Neural cell (in vitro differentiated cells): Measurements from ENCODE around the gene GTF2F1. TPM values are rescaled to one million over a fixed set of nuclear protein-coding genes. Genes with fewer than 3 reads are reported as not detected.

Experiments used
- H2AFZ ChIP-seq: fragments of 200-600, 300-800 bp; sonication (generic), shearing (Covaris generic); 2 replicates; pipeline ENCODE4 v1.6.0; 2014; ENCODE audit warnings: low read depth, mild to moderate bottlenecking, antibody characterized with exemption, low read length, moderate library complexity
- H3F3A ChIP-seq: fragments of 200-600 bp; shearing (Covaris generic); 2 replicates; pipeline ENCODE4 v1.6.1; 2016; ENCODE audit warnings: mild to moderate bottlenecking, moderate library complexity, mixed read lengths, antibody characterized with exemption, low read length; ENCODE audit not compliant: insufficient read depth, poor library complexity, severe bottlenecking
- H3K27ac ChIP-seq: fragments of 200-600, 300-800 bp; sonication (generic), shearing (Covaris generic); 2 replicates; pipeline ENCODE4 v1.5.1; 2014; ENCODE audit warnings: mild to moderate bottlenecking, low read length, moderate library complexity
- H3K27me3 ChIP-seq: fragments of 300-800, 200-600 bp; sonication (generic), shearing (Covaris generic); 2 replicates; pipeline ENCODE4 v1.6.0; 2014; ENCODE audit warnings: mild to moderate bottlenecking, low read depth, low read length, moderate library complexity; ENCODE audit not compliant: insufficient read depth
- H3K36me3 ChIP-seq: fragments of 300-800, 200-600 bp; sonication (generic), shearing (Covaris generic); 2 replicates; pipeline ENCODE4 v1.5.1; 2014; ENCODE audit warnings: mild to moderate bottlenecking, antibody characterized with exemption, low read length, moderate library complexity; ENCODE audit not compliant: insufficient read depth
- H3K4me2 ChIP-seq: fragments of 300-800, 200-600 bp; sonication (generic), shearing (Covaris generic); 2 replicates; pipeline ENCODE4 v1.6.0; 2014; ENCODE audit warnings: mild to moderate bottlenecking, low read length
- H3K4me3 ChIP-seq: fragments of 300-800, 200-600 bp; sonication (generic), shearing (Covaris generic); 2 replicates; pipeline ENCODE4 v1.5.1; 2014; ENCODE audit warnings: mild to moderate bottlenecking, low read length, moderate library complexity
- H3K79me2 ChIP-seq: fragments of 200-600 bp; shearing (Covaris generic); replicated peaks from 2 replicates; pipeline ENCODE4 v1.6.0; 2014; ENCODE audit warnings: mild to moderate bottlenecking, low read length, moderate library complexity; ENCODE audit not compliant: insufficient read depth
- H3K9ac ChIP-seq: fragments of 300-800, 200-600 bp; sonication (generic), shearing (Covaris generic); 2 replicates; pipeline ENCODE4 v1.6.1; 2016; ENCODE audit warnings: mild to moderate bottlenecking, low read length, mixed read lengths
- H3K9me2 ChIP-seq: fragments of 200-600 bp; shearing (Covaris generic); 2 replicates; pipeline ENCODE4 v1.6.1; 2016; ENCODE audit warnings: mild to moderate bottlenecking, low read length, mixed read lengths; ENCODE audit not compliant: insufficient read depth
- H3K9me3 ChIP-seq: fragments of 200-600, 300-800 bp; sonication (generic), shearing (Covaris generic); 2 replicates; pipeline ENCODE4 v1.6.1; 2016; ENCODE audit warnings: mild to moderate bottlenecking, mixed run types, low read length, moderate library complexity, mixed read lengths
- H4K20me1 ChIP-seq: fragments of 200-600 bp; shearing (Covaris generic); 2 replicates; pipeline ENCODE4 v1.6.1; 2016; ENCODE audit warnings: mild to moderate bottlenecking, mixed run types; ENCODE audit not compliant: insufficient read depth
- CTCF ChIP-seq: fragments of 450-650 bp; IDR thresholded peaks from 2 replicates; pipeline ENCODE4 v1.5.1; 2014; ENCODE audit warnings: antibody characterized with exemption, mild to moderate bottlenecking, moderate library complexity; ENCODE audit not compliant: poor library complexity, severe bottlenecking
- EP300 ChIP-seq: fragments of 450-650 bp; conservative IDR thresholded peaks from 2 replicates; pipeline ENCODE4 v1.6.1; 2014; ENCODE audit warnings: antibody characterized with exemption, mild to moderate bottlenecking, moderate library complexity; ENCODE audit not compliant: poor library complexity, severe bottlenecking
- EZH2 ChIP-seq: fragments of 200-600, 300-800 bp; shearing (Covaris generic), sonication (generic); IDR thresholded peaks from 2 replicates; pipeline ENCODE4 v1.6.1; 2014; ENCODE audit warnings: antibody characterized with exemption, low read length, borderline replicate concordance, mild to moderate bottlenecking; ENCODE audit not compliant: insufficient read depth, poor library complexity, severe bottlenecking
- MXI1 ChIP-seq: fragments of 450-650 bp; conservative IDR thresholded peaks from 2 replicates; pipeline ENCODE4 v1.6.1; 2014; ENCODE audit warnings: antibody characterized with exemption, mild to moderate bottlenecking; ENCODE audit not compliant: poor library complexity, severe bottlenecking
- POLR2AphosphoS5 ChIP-seq: IDR thresholded peaks from 2 replicates; pipeline ENCODE4 v1.6.1; 2012
- RAD21 ChIP-seq: fragments of 450-650 bp; conservative IDR thresholded peaks from 2 replicates; pipeline ENCODE4 v1.6.1; 2014; ENCODE audit warnings: antibody characterized with exemption, mild to moderate bottlenecking, moderate library complexity
- REST ChIP-seq: IDR thresholded peaks from 2 replicates; pipeline ENCODE4 v1.6.1; 2012; ENCODE audit warnings: borderline replicate concordance
- SMC3 ChIP-seq: fragments of 450-650 bp; conservative IDR thresholded peaks from 2 replicates; pipeline ENCODE4 v1.6.1; 2014; ENCODE audit warnings: antibody characterized with exemption, mild to moderate bottlenecking, moderate library complexity; ENCODE audit not compliant: poor library complexity
- TAF1 ChIP-seq: IDR thresholded peaks from 2 replicates; pipeline ENCODE4 v1.6.1; 2012; ENCODE audit warnings: low read depth
- polyA plus RNA-seq: library from polyadenylated mRNA; depleted of rRNA; stranded (reverse); fragments of >200 nt; gene quantifications from 2 replicates; pipeline ENCODE4 v1.2.3, GENCODE V29; 2014

Gene GTF2F1
- polyA plus RNA-seq, 1 donor from 2014 or later, result 53.9 TPM

GRCh38 chr19:6376512-6377190 is 16.3 kb downstream of the GTF2F1 start:
- no peak overlapping the region for H3K9ac ChIP-seq
- H3K36me3 ChIP-seq, result peaks cover 11% of the 10 kb centered on the region
- H4K20me1 ChIP-seq, result no peaks in the 10 kb centered on the region
- no peak overlapping the region for H3K4me3 ChIP-seq
- no peaks in the 10 kb centered on the region for H3K79me2 ChIP-seq
- no peak overlapping the region for H3K27ac ChIP-seq
- no peaks in the 10 kb centered on the region for H3K9me2 ChIP-seq
- no peaks in the 10 kb centered on the region for H3K27me3 ChIP-seq
- TF ChIP-seq REST, result no peak
- no peak for TF ChIP-seq TAF1
- no peak for TF ChIP-seq RAD21
- TF ChIP-seq CTCF, result no peak
- no peak for TF ChIP-seq POLR2AphosphoS5
- TF ChIP-seq EZH2, result no peak
- no peak for TF ChIP-seq MXI1
- TF ChIP-seq EP300, result no peak
- TF ChIP-seq SMC3, result no peak
- no peak overlapping the region for H3K4me2 ChIP-seq
- H3K9me3 ChIP-seq, result peaks cover 7% of the 10 kb centered on the region
- no peak overlapping the region for H2AFZ ChIP-seq
- no peaks in the 10 kb centered on the region for H3F3A ChIP-seq

GRCh38 chr19:6375411-6376010 is 17.5 kb downstream of the GTF2F1 start, which contains the start of gene PSPN:
TSS of gene PSPN (minus strand) at chr19:6375933. CDS start at chr19:6375849, 84 bp downstream.
- Histone ChIP-seq H3K79me2 (no peaks in the 10 kb centered on the region), H3K36me3 (peaks cover 11% of the 10 kb centered on the region), H2AFZ (no peak within 1 kb of the TSS), H3F3A (no peaks in the 10 kb centered on the region), H3K9me2 (no peaks in the 10 kb centered on the region), H3K27ac (no peak within 1 kb of the TSS), H3K9me3 (peaks cover 7% of the 10 kb centered on the region), H4K20me1 (no peaks in the 10 kb centered on the region), H3K27me3 (no peaks in the 10 kb centered on the region), H3K4me3 (no peak within 1 kb of the TSS), H3K4me2 (no peak within 1 kb of the TSS), H3K9ac (no peak within 1 kb of the TSS)
- TF ChIP-seq SMC3 (no peak), EZH2 (no peak), REST (no peak), TAF1 (no peak), CTCF (no peak), MXI1 (no peak), EP300 (no peak), POLR2AphosphoS5 (no peak), RAD21 (no peak)
